HG03575 (cell line): ENCODE data around the gene DNAJC16.
"Not testable (repeated sequence)": the region's sequence is repeated elsewhere in the genome, so short reads cannot be mapped to it uniquely, and the experiment has no call there.

Source experiments
- ATAC-seq: cut with Tn5 transposase; IDR thresholded peaks from one replicate; pipeline ENCODE4 v1.9.1; 2021; ENCODE audit not compliant: unreplicated experiment, insufficient number of reproducible peaks, low FRiP score; ENCODE audit errors: extremely low read depth

DNAJC16 gene

DNA sequence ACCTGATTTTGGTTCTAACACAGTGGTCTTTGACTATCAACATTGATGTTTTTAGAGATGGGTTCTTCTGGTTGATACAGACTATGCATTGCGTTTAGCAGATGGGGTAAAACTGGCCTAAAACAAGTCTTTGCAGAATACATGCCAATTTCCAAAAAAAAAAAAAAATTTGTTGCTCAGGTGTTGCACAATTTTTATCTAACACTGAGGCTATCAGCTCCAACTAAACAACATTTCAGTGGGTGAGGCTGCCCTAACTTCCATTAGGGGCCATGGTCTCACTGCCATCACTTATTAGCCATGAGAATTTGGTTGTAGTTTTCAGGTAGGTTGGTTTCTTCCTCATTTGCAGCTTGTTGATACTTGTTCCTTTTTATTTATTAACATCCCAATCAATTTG lies 44.2 kb downstream of the DNAJC16 start:
- no peak for ATAC-seq

DNA sequence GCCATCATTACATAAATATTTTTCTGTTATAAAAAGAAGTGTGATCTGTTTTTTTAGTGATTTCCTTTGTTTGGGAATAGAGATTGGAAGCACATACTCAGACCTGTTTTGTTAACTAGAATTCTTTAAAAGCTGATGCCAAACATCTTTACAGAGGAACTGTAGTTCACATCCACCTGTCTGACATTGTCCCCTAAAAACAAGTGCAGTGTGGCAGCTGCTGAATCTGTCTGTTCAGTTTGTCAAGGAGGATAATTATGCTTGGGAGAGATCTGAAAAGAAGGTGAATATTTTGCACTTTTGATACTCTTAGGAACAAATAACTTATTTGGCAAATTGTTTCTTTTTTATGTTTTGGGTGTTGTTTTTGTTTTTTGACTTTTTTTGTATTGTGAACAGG lies 44.6 kb downstream of the DNAJC16 start:
- ATAC-seq = no peak

DNA sequence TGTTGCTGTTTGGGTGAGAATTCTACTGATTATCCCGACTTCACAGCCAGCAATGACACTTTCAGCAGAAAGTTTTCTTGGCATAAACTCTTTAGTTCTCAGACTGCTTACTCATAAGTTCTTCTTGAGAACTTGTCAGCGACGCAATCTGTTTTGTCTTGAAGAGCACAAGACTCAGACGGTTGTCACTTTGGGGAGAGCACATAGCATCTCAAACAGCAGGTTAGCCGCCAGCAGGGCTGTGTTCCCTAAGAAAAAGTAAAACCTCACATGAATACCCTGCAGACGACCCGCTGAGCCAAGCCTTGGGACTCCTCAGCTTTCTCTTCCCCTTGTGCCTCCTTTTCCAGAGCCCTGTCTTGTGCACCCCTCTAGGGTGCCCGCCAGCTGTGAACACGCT lies 46.8 kb downstream of the DNAJC16 start:
- ATAC-seq = no peak

DNA sequence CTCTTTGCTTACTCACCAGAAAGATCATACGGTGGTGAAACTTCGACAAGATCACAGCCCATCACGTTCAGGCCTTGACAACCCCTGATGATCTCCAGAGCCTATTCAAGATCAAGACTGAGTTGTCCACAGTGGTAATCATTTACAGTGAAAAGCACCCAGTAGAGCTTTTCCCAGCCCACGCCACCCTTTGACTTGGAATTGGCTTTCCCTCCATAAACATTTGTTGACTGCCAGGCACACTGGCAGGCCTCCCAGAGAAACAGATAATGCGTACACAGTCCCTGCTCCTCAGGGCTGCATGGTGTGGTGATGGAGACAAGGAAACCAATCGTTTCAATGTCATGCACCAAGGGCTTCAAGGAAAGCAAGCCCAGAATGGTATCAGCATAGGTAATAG lies 48.1 kb downstream of the DNAJC16 start:
- ATAC-seq = no peak

DNA sequence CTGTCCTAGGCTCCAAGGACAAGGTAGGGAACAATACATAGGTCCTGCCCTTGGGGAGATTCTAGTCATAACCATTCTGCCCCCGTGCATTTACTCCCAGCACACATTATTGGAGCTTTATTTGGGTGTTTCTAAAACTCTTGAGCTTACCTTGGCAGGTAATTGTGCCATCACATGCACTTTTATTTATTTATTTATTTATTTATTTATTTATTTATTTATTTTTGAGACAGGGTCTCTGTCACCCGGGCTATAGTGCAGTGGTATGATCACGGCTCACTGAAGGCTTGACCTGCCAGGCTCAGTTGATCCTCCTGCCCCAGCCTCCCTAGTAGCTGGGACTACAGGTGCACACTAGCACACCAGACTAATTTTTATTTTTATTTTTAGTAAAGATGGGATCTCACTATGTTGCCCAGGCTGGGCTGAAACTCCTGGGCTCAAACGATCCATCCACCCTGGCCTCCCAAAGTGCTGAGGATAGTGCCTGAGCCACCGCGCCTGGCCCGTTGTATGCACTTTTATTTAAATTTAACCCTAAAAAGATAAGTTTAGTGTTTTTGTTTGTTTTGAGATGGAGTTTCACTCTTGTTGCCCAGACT lies 49.0 kb downstream of the DNAJC16 start:
- no peak for ATAC-seq

DNA sequence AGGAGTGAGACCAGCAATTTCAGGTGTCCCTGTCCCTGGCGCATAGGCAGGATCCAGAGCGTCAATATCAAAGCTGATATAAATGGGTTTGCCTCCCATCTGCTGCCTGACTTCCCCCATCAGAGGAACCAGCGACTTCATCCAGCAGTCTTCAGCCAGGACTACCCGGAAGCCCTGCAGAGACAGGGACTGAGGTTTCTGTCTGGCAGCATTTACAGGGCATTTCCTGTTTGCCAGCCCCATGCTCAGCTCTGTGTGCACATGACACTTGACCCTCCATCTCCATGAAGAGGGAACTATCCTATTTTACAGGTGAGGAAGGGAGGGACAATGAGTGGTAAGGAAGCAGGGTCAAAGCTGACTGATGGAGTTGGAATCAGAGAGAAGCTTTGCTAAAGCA lies 51.0 kb downstream of the DNAJC16 start:
- ATAC-seq = no peak

DNA sequence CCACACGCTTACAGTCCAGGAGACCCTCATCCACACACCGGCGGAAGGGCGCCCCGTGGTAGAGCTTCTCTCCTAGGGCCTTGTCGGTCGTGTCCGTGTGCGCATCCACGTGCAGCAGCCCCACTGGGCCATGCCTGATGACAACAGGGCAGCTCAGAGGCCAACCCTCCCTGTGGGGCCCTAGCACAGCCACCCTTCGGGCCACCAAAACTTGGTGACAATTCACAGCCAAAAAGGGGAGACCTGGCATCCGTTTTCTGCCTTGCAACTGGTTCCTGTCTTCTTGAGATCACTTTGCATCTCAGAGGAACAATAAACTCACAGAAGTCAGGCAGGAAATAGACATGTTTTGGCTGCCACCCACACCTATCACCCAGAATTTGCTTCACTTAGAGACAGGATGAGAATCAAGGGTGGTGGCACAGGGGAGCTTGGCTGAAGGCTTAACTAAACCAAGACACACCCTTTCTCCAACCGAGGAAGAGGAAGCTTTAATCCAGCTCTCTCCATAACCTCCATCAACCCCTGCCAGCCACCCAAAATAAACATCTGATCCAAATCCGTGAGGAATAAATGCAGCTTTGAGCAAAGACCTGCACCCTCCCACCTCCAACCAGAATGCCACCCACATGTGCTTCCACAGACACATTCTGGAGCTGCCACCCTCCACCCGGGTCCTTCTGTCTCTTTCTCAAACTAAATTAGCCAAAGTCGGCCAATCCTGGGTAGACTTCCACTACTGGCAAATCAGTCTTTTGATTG lies 52.5 kb downstream of the DNAJC16 start:
- no peak for ATAC-seq

DNA sequence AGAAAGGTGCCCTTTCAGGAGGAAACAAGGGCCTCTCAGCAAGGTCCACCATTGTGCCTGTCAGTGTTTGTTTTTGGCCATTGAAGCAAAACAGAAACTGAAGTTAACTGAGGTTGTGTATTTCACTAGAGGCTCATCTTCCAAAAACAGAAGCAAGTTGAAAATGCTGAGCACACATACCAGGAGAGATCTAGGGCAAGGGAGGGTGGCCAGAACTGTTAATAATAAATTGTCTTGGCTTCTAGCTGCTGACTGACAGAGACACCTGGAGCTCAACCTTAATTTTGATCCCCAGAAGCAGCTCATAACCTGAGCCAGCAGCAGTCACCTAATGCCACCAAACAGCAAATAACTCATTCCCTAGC lies 53.0 kb downstream of the DNAJC16 start:
- ATAC-seq = no peak

DNA sequence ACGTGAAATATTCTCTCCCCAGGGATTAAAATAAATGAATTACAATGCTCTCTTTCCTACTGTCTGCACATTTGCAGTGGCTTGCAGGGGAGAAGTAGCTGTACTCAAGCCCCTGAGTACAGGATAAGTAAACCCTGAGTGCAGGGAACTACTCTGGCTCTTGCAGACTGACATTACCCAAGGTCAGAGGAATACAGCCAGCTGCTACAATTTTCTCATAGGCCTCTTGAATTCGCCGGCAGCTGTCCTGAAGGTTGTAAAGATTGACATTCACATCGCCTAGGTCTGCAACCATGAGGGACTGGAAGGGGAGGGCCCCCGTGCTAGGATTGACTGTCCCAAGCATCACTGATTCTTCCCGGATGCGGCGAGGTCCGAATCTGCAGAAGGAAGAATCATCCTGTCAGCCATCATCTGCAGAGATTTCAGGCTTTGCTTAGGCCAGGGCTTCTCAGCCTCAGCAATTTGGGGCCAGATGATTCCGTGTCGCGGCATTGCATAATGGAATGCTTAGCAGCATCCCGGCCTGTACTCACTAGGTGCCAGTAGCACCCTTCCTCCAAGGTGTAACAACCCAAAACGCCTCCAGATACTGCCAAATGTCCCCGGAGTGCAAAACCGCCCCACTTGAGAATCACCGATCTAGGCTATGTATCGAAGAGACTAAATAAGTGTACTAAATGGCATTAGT lies 56.5 kb downstream of the DNAJC16 start:
- ATAC-seq = no peak

DNA sequence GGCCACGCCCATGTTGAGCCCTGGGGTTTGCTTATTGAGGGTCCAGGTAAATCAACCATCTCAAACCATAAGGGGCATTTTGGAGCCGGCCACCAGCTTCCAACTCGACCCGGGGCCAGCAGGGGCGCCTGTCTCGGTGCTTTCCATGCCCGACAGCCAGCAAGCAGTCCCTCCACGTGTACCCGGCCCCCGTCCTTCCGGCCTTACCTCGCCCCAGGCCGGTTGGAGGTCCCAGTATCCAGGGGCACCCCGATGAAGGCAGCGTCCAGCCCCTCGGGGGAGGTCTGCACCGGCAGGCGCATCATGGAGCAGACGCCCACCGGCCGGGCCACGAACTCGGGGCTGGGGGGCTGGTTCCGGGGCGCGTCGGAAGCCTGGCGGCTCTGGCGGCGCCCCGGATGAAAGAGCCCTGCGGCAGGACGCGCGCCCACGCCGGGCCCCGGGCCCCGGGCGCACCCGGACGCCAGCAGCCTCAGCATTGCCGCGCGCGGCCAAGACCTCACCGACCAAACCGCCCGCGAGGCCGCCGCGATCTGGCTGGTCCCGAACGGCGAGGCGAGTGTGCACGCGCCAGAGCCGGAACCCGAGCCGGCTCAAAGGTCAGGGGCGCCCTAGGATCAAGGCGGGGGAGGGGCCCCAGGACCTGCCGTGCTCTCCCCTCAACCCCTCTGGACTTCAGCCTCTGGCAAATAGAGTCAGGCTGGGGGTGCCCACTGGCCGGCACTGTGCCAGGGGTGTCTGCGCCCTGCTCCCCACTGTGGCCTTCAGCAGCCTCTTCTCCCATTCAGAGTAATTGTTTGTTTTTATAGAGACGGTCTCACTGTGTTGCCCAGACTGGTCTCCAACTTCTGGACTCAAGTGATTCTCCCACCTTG lies 58.1 kb downstream of the DNAJC16 start, which contains the start of gene AGMAT:
TSS of gene AGMAT (minus strand) at position 563 of the 875 bp plus-strand sequence. CDS start at position 479, 84 bp downstream.
- ATAC-seq = no peak

DNA sequence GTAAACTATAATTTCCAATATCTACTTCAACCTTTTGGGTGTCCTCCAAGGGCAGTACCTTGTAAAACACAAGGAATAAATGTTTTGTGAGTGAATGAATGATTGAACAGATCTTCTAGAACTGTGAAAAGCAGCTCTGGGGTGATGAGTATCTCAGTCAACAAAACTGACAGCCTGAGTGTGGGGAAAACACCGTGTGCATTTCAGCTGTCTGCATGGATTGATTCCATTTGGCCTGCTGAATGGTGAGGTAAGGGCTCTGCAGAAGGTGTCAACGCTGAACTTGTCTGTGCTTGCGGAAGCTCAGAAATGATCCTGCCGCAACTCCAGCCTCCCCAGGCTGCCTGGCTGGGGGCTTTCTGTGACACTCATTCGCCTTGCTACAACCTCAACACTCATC lies 65.6 kb downstream of the DNAJC16 start:
- ATAC-seq = no peak

DNA sequence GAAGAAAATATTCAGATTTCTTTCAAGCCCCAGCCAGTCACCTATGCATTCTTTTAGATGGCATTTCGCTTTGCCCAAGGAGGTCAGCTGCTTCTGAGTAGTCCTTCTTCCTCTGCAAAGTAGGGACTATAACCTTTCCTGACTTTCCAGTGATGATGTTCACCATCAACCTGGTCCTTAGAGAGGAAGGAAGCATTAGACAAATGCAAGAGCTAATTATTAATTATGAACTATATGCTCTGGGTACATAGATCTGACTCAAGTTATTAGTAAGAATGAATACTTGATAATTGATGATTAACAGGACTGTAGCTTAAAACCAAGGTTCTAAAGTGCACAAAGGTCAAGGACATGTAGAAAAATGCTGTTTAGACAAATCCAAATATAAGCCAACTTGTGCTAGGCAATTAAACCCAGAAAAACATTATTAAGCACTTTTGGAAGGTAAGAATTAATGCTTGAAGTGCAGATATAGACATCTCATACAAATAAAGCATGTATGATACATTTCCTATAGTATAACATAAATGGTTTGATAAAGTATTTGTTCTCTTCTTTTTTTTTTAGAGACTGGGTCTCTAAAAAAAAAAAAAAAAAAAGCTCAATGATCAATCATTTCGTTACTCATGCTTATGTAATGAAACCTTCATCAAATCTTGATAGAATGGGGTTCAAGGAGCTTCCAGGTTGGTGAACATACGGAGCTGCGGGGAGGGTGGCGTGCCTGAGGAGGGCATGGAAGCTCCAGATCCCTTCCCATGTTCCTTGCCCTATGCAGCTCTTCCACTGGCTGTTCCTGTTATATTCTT lies 69.4 kb downstream of the DNAJC16 start:
- ATAC-seq = no peak

DNA sequence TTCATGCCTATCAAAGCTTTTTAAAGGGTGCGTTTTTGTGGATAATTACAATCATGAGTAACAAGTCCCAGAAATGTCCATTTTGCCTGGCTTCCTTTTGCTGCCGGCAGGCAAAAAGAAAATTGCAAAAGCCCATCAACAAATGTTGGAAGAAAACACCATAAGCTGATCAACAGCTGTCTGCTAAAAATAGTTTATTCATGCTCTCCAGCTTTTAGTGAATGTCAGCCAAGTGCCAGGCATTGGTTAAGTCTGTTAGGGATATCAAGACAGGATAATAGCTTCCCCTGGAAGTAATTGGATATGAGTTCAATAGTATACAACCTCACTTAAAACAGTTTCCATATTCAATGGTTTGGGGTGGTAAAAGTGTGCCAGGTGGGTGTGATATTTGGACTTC lies 71.8 kb downstream of the DNAJC16 start:
- no peak for ATAC-seq

DNA sequence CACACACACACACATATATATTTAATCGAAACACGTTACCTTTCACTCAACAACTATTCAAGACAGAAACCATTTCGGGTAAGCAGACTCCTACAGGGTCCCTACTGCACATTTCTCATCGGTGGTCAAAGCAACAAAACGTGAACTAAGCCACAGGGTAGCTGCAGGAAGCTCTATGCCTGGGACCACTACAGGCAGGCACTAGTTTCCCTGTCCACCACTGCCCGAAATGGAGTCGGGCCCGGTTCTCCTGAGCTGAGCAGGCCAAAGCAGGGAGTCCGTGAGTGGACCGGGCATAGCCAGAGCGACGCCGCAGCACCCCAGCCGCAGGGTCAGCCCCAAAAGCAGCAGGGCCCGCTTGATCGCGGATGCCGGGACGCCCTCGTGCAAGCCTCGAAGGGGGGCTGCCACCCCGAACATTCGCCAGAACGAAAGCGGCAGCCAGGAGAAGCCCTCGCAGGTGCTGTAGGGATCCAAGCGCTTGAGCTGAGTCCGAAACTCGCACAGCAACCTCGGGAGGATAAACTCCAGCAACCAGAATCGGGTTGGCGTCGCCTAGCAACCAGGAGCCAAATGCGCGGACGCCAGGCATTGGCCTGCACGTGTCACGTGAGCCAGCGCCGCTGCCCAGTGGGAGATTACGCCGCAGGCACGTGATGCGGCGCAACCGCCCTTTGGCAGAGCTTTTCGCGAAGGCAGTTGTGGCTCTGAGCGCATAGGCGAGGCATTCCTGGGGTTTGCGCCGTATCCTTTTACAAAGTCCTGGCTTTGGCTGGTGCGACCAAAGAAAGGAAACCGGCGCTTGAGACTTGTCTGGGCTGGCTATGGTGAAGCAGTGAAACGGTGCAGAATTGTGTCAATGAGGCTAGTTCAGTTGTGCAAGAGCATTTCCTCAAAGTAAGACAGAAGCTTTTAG lies 76.7 kb downstream of the DNAJC16 start:
- no peak for ATAC-seq

DNA sequence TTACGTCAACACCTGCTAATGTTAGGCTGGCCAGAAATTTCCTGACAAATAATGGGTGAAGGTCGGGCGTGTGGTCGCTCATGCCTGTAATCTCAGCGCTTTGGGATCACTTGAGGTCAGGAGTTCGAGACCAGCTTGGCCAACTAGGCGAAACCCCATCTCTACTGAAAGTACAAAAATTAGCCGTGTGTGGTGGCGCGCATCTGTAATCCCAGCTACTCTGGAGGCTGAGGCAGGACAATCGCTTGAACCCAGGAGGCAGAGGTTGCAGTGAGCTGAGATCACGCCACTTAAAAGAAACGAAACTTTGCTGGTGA lies 77.3 kb downstream of the DNAJC16 start:
- not testable (repeated sequence) for ATAC-seq

DNA sequence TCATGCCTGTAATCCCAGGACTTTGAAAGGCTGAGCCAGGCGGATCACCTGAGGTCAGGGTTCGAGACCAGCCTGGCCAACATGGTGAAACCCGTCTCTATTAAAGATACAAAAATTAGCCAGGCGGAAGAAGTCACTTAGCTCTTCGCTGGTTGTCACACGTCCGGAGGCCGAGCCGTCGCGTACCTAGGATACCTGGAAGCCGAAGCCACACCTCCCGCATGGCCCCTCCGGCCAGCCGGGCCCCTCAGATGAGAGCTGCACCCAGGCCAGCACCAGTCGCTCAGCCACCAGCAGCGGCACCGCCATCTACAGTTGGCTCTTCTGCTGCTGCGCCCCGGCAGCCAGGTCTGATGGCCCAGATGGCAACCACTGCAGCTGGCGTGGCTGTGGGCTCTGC lies 77.8 kb downstream of the DNAJC16 start:
- ATAC-seq = not testable (repeated sequence)

DNA sequence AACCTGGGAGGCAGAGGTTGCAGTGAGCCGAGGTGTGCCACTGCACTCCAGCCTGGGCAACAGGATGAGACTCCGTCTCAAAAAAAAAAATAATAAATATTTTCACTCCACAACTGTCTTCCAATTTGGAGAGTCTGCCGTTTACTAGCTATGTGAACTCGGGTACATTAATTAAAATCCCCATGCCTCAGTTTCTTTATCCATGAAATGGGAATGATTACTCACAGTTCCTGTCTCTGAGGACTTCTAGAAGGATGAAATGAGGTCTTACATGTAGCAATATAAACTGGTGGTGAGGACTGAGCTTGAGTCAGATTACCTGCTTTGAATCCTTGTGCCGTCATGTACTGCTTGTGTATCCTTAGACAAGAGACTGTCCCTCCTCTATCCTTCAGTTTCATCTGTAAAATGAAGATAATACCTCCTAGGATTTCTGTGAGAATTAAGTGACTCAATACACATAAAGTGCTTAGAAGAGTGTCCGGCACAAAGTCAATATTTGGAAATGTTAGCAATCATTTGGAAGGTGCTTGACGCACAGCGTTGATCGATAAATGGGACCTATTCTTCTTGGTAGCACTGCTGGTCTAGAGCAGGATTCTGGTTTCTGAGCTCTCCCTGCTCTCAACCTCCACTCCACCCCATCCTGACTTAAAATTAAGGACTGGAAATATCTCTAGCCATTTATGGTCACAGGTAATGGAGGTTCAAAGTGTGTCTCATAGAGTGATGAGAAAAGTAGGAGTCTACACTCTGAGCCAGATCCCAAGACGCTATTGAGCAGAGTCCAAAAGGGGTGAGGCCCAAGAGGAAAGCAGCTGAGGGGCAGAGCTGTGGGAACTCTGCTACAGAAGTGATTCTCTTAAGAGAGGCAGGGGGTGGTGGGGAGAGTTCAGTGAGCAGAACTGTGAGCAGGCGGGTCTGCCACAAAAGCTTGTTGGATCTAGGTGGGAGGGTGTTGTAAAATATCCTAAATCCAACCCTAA lies 79.0 kb downstream of the DNAJC16 start:
- no peak for ATAC-seq
